GM10266 (cell line): ENCODE data around the gene APP.

Experiments used
- DNase-seq: peaks from one replicate; pipeline ENCODE4 v3.0.0; 2012; ENCODE audit errors: extremely low spot score
- CTCF ChIP-seq: IDR thresholded peaks from 2 replicates; pipeline ENCODE4 v1.5.1; 2012; ENCODE audit warnings: mild to moderate bottlenecking, low read depth; ENCODE audit not compliant: control insufficient read depth, insufficient read depth; ENCODE audit errors: missing control alignments

The APP gene

GRCh38 chr21:26194326-26194725, 23.8 kb upstream of the APP start:
- no peak for DNase-seq
- no peak for TF ChIP-seq CTCF

- DNase-seq: no peak
- TF ChIP-seq CTCF: no peak
Measured at GRCh38 chr21:26191609-26192008, 21.0 kb upstream of the APP start.

GRCh38 chr21:26188422-26188821, 17.9 kb upstream of the APP start:
- TF ChIP-seq CTCF: no peak
- DNase-seq: no peak

GRCh38 chr21:26185446-26185845, 14.9 kb upstream of the APP start:
- TF ChIP-seq CTCF: no peak
- no peak for DNase-seq

- no peak for DNase-seq
Measured at GRCh38 chr21:26185021-26185420, 14.5 kb upstream of the APP start.

GRCh38 chr21:26179501-26179900, 8.9 kb upstream of the APP start:
- DNase-seq: no peak
- TF ChIP-seq CTCF: no peak

More at GRCh38 chr21:26185021-26185420, 14.5 kb upstream of the APP start:
- no peak for TF ChIP-seq CTCF

- no peak for DNase-seq
Measured at GRCh38 chr21:26177746-26178426, 7.3 kb upstream of the APP start.

More at GRCh38 chr21:26177746-26178426, 7.3 kb upstream of the APP start:
- TF ChIP-seq CTCF: no peak
